ENCODE measurements around the gene TMPRSS9. TPM values are rescaled to one million over a fixed set of nuclear protein-coding genes. Genes with fewer than 3 reads are reported as not detected.

The TMPRSS9 gene
- total and polyA plus RNA-seq, 2 donors from 2014 or later = not detected

- no peak for TF ChIP-seq CTCF (IDR thresholded peaks at IDR 0.05; ENCODE audit: borderline replicate concordance, extremely low read depth, insufficient read depth)
- Histone ChIP-seq H3K4me1 (ENCODE audit: control insufficient read depth in 2 of 3, insufficient read depth in 2 of 3, low read depth in 1 of 3, low read length in 3 of 3) (peaks cover 0 to 3% (median 0%) of the 10 kb centered on the region in 3 donors), H3K9me3 (ENCODE audit: control insufficient read depth in 2 of 3, insufficient read depth in 1 of 3, low read length in 3 of 3) (no peaks in the 10 kb centered on the region), H3K4me3 (ENCODE audit: low read length in 3 of 3) (no peak overlapping the region), H3K36me3 (ENCODE audit: control insufficient read depth in 2 of 3, insufficient read depth in 3 of 3, low read length in 3 of 3) (no peaks in the 10 kb centered on the region), H3K9ac (ENCODE audit: low read length in 3 of 3) (no peak overlapping the region), H3K27ac (ENCODE audit: low read depth in 2 of 2, low read length in 2 of 2) (no peak overlapping the region), H3K27me3 (ENCODE audit: control insufficient read depth, insufficient read depth, low read length) (no peaks in the 10 kb centered on the region)
- no peak for DNase-seq
- FAIRE-seq = no peak
- intact Hi-C loops (cut with DNase I) = loop anchor here (10.0 kb wide), 1 partner anchor 163 kb away; the partner anchor contains the start of gene AP3D1
Observed at GRCh38 chr19:2317756-2318155, 42.3 kb upstream of the TMPRSS9 start.

- DNase-seq (no peak), FAIRE-seq (no peak)
- intact Hi-C loops (cut with DNase I) = loop anchor here (10.0 kb wide), 1 partner anchor 164 kb away; the partner anchor contains the start of gene AP3D1
- no peaks in the 10 kb centered on the region for H3K27me3 ChIP-seq (ENCODE audit: control insufficient read depth, insufficient read depth, low read length)
- H3K36me3 ChIP-seq (ENCODE audit: control insufficient read depth in 2 of 3, insufficient read depth in 3 of 3, low read length in 3 of 3) = no peaks in the 10 kb centered on the region
- H3K4me1 ChIP-seq (ENCODE audit: control insufficient read depth in 2 of 3, insufficient read depth in 2 of 3, low read depth in 1 of 3, low read length in 3 of 3) = peaks cover 0 to 3% (median 0%) of the 10 kb centered on the region in 3 donors
- H3K9me3 ChIP-seq (ENCODE audit: control insufficient read depth in 2 of 3, insufficient read depth in 1 of 3, low read length in 3 of 3) = no peaks in the 10 kb centered on the region
- TF ChIP-seq CTCF (IDR thresholded peaks at IDR 0.05; ENCODE audit: borderline replicate concordance, extremely low read depth, insufficient read depth) = no peak
- no peak overlapping the region for H3K27ac ChIP-seq (ENCODE audit: low read depth in 2 of 2, low read length in 2 of 2)
- H3K9ac ChIP-seq (ENCODE audit: low read length in 3 of 3) = no peak overlapping the region
- no peak overlapping the region for H3K4me3 ChIP-seq (ENCODE audit: low read length in 3 of 3)
Observed at GRCh38 chr19:2318923-2319322, 41.1 kb upstream of the TMPRSS9 start.

GRCh38 chr19:2319551-2319950 lies 40.5 kb upstream of the TMPRSS9 start:
- no peak for TF ChIP-seq CTCF (IDR thresholded peaks at IDR 0.05; ENCODE audit: borderline replicate concordance, extremely low read depth, insufficient read depth)
- no peak overlapping the region for H3K4me3 ChIP-seq (ENCODE audit: low read length in 3 of 3)
- DNase-seq (no peak), FAIRE-seq (no peak)
- no peaks in the 10 kb centered on the region for H3K9me3 ChIP-seq (ENCODE audit: control insufficient read depth in 2 of 3, insufficient read depth in 1 of 3, low read length in 3 of 3)
- peaks cover 0 to 3% (median 0%) of the 10 kb centered on the region in 3 donors for H3K4me1 ChIP-seq (ENCODE audit: control insufficient read depth in 2 of 3, insufficient read depth in 2 of 3, low read depth in 1 of 3, low read length in 3 of 3)
- H3K27me3 ChIP-seq (ENCODE audit: control insufficient read depth, insufficient read depth, low read length) = no peaks in the 10 kb centered on the region
- H3K36me3 ChIP-seq (ENCODE audit: control insufficient read depth in 2 of 3, insufficient read depth in 3 of 3, low read length in 3 of 3) = no peaks in the 10 kb centered on the region
- H3K27ac ChIP-seq (ENCODE audit: low read depth in 2 of 2, low read length in 2 of 2) = no peak overlapping the region
- no peak overlapping the region for H3K9ac ChIP-seq (ENCODE audit: low read length in 3 of 3)
- intact Hi-C loops (cut with DNase I) = loop anchor here (10.0 kb wide), 1 partner anchor 165 kb away; the partner anchor contains the start of gene AP3D1

- Histone ChIP-seq H3K36me3 (ENCODE audit: control insufficient read depth in 2 of 3, insufficient read depth in 3 of 3, low read length in 3 of 3) (no peaks in the 10 kb centered on the region), H3K4me1 (ENCODE audit: control insufficient read depth in 2 of 3, insufficient read depth in 2 of 3, low read depth in 1 of 3, low read length in 3 of 3) (peaks cover 0 to 3% (median 0%) of the 10 kb centered on the region in 3 donors), H3K27me3 (ENCODE audit: control insufficient read depth, insufficient read depth, low read length) (no peaks in the 10 kb centered on the region), H3K9ac (ENCODE audit: low read length in 3 of 3) (no peak overlapping the region), H3K27ac (ENCODE audit: low read depth in 2 of 2, low read length in 2 of 2) (no peak overlapping the region), H3K4me3 (ENCODE audit: low read length in 3 of 3) (no peak overlapping the region), H3K9me3 (ENCODE audit: control insufficient read depth in 2 of 3, insufficient read depth in 1 of 3, low read length in 3 of 3) (no peaks in the 10 kb centered on the region)
- DNase-seq (no peak), FAIRE-seq (no peak)
- no peak for TF ChIP-seq CTCF (IDR thresholded peaks at IDR 0.05; ENCODE audit: borderline replicate concordance, extremely low read depth, insufficient read depth)
- intact Hi-C loops (cut with DNase I) = no loop called here
Observed at GRCh38 chr19:2320049-2320448, 40.0 kb upstream of the TMPRSS9 start.
